Stimulated activated CD8-positive, alpha-beta memory T cell treated with anti-CD3 and anti-CD28 coated beads, Interleukin-12 subunit alpha, Interleukin-12 subunit beta, amount 100 ng/mL, for 24 hours (primary cell): ENCODE data around the gene GNAT1.
"Not testable (repeated sequence)": the region's sequence is repeated elsewhere in the genome, so short reads cannot be mapped to it uniquely, and the experiment has no call there.

Experiments used
- DNase-seq: peaks from one replicate; pipeline ENCODE4 v3.0.0-alpha.2; 2020; ENCODE audit errors: extremely low read depth

The GNAT1 gene

GRCh38 chr3:50203113-50203808 is 11.9 kb downstream of the GNAT1 start:
- no peak for DNase-seq

- DNase-seq = no peak
Observed at GRCh38 chr3:50203809-50204803, 12.7 kb downstream of the GNAT1 start.

- no peak for DNase-seq
Observed at GRCh38 chr3:50204804-50205412, 13.5 kb downstream of the GNAT1 start, which contains the start of gene SLC38A3. SLC38A3 (plus strand) TSS chr3:50205271; CDS start chr3:50214200, 8,929 bp downstream.

- no peak for DNase-seq
Observed at GRCh38 chr3:50205413-50206276, 14.2 kb downstream of the GNAT1 start.

GRCh38 chr3:50207359-50208042 is 16.1 kb downstream of the GNAT1 start:
- DNase-seq = no peak

- no peak for DNase-seq
Observed at GRCh38 chr3:50208677-50209344, 17.4 kb downstream of the GNAT1 start.

- DNase-seq = no peak
Observed at GRCh38 chr3:50210176-50210509, 18.7 kb downstream of the GNAT1 start.

- DNase-seq = no peak
Observed at GRCh38 chr3:50210510-50211367, 19.3 kb downstream of the GNAT1 start.

- not testable (repeated sequence) for DNase-seq
Observed at GRCh38 chr3:50211368-50211717, 19.9 kb downstream of the GNAT1 start.

- DNase-seq = no peak
Observed at GRCh38 chr3:50211930-50212329, 20.5 kb downstream of the GNAT1 start.

GRCh38 chr3:50212502-50212901 is 21.1 kb downstream of the GNAT1 start:
- no peak for DNase-seq

- DNase-seq = no peak
Observed at GRCh38 chr3:50212971-50213370, 21.6 kb downstream of the GNAT1 start.

- no peak for DNase-seq
Observed at GRCh38 chr3:50213373-50213772, 22.0 kb downstream of the GNAT1 start.

- no peak for DNase-seq
Observed at GRCh38 chr3:50214824-50215223, 23.4 kb downstream of the GNAT1 start.

GRCh38 chr3:50215529-50215928 is 24.1 kb downstream of the GNAT1 start:
- DNase-seq = no peak

GRCh38 chr3:50217681-50218080 is 26.3 kb downstream of the GNAT1 start:
- DNase-seq = no peak

GRCh38 chr3:50218448-50218847 is 27.0 kb downstream of the GNAT1 start:
- no peak for DNase-seq

- no peak for DNase-seq
Observed at GRCh38 chr3:50219285-50219684, 27.9 kb downstream of the GNAT1 start.

- DNase-seq = no peak
Observed at GRCh38 chr3:50220109-50220508, 28.7 kb downstream of the GNAT1 start.

- no peak for DNase-seq
Observed at GRCh38 chr3:50221051-50221410, 29.6 kb downstream of the GNAT1 start.
